HG02852 (cell line): ENCODE results near the gene LARP4B.

Source experiments
- ATAC-seq: cut with Tn5 transposase; IDR thresholded peaks from one replicate; pipeline ENCODE4 v1.9.1; 2021; ENCODE audit warnings: mild to moderate bottlenecking, moderate library complexity; ENCODE audit not compliant: unreplicated experiment

Gene LARP4B

DNA sequence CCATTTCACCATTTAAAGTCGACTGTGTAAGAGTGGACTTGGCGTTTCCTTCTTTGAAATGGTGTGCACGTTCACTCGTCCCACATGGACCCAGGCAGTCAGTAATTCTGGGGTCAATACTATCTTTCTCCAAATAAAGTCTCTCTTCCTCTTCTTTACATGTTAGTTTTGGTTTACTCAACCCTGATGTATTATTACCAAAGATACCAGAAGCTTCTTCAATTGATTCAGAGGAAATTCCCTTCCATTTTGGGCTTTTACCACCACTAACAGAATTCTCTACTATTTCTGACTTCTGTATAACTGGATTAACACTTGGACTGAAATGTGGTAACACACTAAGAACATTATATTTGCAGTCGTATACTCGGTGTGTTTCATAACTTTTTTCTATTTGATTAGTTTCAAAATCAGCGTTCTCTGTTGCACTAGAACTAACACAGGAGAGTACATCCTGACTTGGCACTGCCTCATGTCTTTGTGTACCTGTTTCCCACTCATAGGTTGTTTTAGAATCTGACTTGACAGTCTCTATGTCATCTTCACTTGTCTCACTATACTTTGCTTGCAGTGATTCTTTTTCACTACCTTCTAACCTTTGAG is 60.8 kb downstream of the LARP4B start:
- no peak for ATAC-seq

DNA sequence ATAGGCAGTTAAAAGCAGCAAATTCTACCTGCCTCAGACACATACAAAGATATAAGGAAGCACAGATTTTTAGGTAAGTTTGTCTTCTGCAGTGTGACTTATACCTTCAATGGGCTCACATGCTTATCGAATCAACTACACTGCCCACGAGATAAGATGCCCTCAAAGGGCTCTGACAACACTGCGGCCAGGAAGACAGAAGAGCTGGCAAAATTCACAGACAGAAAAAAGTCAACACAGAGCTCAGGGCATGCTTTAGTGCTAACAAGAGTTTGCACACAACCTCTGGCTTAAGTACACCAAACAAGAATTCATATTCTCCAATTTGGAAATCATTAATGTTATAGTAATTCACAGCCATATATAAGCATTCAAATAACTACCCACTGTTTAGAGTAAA is 62.3 kb downstream of the LARP4B start:
- no peak for ATAC-seq

DNA sequence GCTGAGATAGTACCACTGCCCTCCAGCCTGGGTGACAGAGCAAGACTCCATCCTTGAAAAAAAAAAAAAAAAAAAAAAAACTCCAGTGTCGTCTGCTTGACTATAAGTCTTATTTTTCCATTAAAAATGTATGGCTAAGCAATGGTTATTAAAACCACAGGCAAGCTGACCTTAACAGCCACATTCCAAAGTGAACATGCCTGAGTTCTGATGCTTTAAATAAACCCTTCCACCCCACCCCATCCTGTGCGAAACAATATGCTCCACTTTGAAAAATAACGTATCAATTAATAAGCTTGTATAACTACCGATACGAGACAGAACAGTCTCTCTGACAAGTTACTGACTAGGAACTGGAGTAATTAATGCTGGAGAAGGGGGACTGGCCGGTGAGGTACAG is 63.7 kb downstream of the LARP4B start:
- no peak for ATAC-seq

DNA sequence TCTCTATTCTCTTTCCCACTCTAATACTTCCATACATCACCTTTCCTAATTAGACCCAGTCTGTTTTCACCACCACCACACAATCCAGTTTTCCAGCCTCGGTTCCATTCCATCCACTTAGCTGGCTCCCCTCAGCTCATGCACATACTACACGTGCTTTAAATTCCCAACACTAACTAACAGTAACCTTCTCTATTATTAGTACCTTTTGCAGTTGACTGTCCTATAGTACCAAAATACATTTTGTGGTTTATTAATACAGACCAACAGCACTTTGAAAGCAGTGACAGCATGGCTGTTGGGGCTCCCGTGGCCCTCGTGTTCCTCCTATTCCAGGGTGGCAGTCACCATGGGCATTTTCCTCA is 64.9 kb downstream of the LARP4B start:
- ATAC-seq: no peak

DNA sequence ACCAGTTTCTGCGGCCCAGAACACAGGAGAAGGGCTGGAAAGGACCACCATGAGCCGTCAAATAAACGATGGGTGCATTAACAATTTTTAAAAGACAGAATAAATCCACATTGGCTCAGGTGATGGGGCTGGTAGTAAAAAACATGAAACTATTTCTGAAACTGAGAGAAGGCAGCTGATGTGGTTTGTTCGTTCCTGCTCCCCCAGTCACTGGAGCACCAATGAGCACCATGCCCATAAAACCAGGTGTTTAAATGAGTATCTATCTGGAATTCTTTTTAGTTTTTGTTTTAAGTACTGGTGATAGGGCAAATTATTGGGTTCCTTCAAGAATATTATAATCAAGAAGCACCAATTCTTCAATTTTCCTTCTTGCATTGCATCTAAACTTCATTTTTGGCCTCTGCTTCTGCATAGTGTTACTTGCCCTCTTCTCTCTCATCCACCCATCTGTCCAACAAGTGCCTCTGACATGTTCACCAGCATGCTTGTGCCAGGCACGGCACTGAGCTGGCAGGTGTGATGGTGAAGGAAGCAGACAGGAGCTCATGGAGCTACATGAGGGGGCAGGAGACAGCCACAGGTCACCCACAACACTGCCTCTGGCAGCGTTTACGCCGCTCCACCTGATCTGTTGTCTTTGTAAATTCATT is 65.5 kb downstream of the LARP4B start:
- ATAC-seq: no peak

GRCh38 chr10:865257-865656 is 66.2 kb downstream of the LARP4B start:
- ATAC-seq: no peak

DNA sequence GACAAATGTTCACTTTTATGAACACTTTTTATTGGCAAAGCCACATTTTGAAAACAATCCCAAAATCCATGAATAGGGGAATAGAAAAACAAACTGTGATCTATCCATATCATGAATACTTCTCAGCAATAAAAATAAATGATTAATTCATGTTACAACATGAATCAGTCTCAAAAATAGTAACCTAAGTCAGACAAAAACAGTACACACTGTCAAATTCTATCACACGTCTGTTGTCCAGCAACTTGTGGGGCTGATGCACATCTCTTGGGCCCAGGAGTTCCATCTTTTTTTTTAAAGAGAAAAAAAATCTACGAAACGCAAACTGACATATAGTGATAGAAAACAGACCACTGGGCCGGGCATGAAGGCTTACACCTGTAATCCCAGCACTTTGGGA is 71.0 kb downstream of the LARP4B start:
- no peak for ATAC-seq

- ATAC-seq: no peak
Measured at GRCh38 chr10:856416-857157, 74.9 kb downstream of the LARP4B start.

DNA sequence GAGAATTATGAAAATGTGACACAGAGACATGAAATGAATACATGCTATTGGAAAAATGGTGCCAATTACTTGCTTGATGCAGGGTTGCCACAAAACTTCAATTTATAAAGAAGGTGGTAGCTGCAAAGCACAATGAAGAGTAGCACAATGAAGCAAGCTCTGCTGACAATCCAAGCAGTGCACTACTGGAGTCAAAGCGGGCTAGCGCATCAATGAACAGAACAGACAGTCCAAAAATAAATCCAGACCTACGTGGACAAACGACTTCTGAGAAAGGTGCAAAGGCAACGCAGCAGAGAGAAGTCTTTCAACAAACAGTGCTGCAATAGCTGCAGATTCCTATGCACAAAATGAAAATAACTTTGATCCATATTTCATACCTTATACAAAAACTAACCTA is 75.8 kb downstream of the LARP4B start:
- no peak for ATAC-seq

GRCh38 chr10:855079-855478 is 76.4 kb downstream of the LARP4B start:
- no peak for ATAC-seq

DNA sequence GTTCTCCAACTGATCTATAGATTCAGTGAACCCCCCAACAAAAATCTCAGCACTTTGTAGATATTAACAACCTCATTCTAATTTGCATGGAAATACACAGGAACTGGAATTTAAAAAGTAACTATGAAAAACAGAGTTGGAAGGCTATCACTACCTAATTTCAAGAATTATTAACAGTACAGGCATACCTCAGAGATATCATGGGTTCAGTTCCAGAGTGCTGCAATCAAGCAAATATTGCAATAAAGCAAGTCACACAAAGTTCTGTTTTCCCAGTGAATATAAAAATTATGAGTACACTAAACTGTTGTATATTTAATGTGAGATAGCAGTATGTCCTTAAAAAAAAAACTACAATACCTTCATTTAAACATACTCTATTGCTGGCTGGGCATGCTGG is 78.5 kb downstream of the LARP4B start:
- ATAC-seq: no peak

GRCh38 chr10:852386-852785 is 79.1 kb downstream of the LARP4B start:
- peak; percentile 33 for ATAC-seq

DNA sequence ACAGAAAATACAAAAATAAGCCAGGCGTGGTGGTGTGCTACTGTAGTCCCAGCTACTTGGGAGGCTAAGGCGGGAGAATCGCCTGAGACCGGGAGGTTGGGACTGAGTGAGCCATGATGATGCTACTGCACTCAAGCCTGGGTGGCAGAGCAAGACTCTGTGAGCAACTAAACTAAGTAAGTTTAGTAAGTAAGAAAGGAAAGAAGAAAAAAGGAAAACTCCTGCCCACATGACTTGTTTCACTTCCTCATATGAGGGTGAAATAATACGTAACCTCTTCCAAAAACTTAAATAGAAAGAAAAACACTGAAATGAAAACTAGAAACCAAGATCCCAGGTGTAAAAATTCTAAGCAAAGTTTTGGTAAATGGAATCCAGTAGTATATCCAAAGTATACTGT is 79.6 kb downstream of the LARP4B start:
- peak; percentile 90 for ATAC-seq

DNA sequence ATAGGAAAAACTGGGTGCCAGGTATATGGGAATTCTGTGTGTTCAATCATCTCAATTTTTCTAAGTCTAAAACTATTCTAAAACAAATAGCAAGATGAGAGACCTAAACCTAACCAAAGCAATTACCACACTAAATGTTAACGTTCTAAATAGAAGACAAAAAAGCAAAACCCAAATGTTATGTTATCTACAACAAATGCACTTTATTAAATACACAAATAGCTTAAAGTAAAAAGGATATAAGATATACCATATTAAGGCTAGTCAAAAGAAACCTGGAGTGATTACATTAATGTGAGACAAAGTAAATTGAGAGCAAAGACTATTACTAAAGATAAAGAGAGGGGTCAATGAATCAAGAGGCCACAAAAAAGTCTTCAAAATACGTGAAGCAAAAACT is 81.4 kb downstream of the LARP4B start:
- no peak for ATAC-seq

- ATAC-seq: no peak
Measured at GRCh38 chr10:847868-848267, 83.6 kb downstream of the LARP4B start.

DNA sequence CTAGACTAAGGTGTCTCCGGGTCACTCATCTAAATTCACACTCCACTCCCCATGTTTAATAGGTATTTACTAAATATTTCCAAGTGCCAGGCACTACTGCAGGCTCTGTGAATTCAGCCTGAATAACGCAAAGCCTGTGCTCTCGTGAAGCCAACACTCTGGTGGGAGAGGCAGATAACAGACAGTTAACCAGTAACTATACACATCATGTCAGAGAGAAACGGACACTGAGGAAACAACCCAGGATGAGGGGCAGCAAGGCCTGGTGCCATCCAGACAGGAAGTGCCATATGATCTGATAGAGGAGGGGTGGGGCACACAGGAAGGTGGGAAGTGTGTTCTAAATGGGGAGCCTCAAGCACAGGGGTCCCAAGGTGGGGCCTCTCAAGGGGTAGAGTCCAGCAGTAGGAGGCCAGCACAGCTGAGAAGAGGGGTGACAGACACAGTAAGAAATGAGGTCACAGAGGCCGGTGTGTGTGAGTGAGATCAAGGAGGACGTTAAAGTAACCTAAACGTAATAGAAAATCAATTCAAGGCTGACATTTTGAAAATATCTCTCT is 85.3 kb downstream of the LARP4B start:
- no peak for ATAC-seq

DNA sequence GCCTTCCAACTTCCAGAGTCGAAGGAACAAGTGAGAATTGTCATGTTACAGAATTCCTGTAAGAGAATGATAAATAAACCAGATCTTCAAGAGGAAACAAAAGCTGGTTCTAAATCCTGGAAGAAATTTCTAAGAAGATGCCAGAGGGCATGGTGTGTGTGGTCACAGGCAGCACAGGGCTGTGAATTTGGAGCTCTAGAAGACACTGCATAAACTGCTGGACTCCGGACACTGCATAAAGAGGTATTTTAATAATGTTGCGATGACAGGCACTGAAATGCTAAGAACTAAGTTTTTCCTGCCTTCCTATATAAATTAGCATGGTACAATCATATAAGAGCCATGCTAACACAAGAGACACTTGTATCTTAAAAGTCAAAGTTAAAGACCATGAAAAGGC is 86.0 kb downstream of the LARP4B start:
- ATAC-seq: no peak

- no peak for ATAC-seq
Measured at GRCh38 chr10:844552-844951, 87.0 kb downstream of the LARP4B start.

GRCh38 chr10:843703-844102 is 87.8 kb downstream of the LARP4B start:
- no peak for ATAC-seq

- no peak for ATAC-seq
Measured at GRCh38 chr10:842795-843194, 88.7 kb downstream of the LARP4B start.

- no peak for ATAC-seq
Measured at GRCh38 chr10:841535-841934, 90.0 kb downstream of the LARP4B start.

- ATAC-seq: no peak
Measured at GRCh38 chr10:839550-840205, 91.8 kb downstream of the LARP4B start.
